AG04449 (cell line): ENCODE results near the gene EPHB2.
A peak's percentile ranks its signal among the peaks of the same experiment; 100 is the strongest.

Experiments used
- CTCF ChIA-PET: fragments of 350-600 bp; formaldehyde crosslinking; extraction: SDS; loops from one replicate; lab custom pipeline; 2021; ENCODE audit warnings: antibody characterized with exemption; lab: Yijun Ruan, JAX
- POLR2A ChIA-PET: fragments of 400-600, 350-600 bp; formaldehyde crosslinking; extraction: SDS; loops from one replicate; lab custom pipeline; 2020; ENCODE audit warnings: antibody characterized with exemption, inconsistent platforms; lab: Yijun Ruan, JAX
- DNase-seq: peaks from one replicate; pipeline ENCODE4 v3.0.0-alpha.2; 2010; ENCODE audit warnings: low read depth, low spot score
- H3K4me3 ChIP-seq: 2 replicates; pipeline ENCODE4 v1.5.1; 2011; ENCODE audit warnings: low read depth, mild to moderate bottlenecking, control low read depth, low read length
- CTCF ChIP-seq: IDR thresholded peaks from one replicate; pipeline ENCODE4 v1.5.1; 2011; ENCODE audit warnings: mild to moderate bottlenecking, moderate library complexity, low read length, control low read depth, inconsistent platforms; ENCODE audit not compliant: insufficient read depth; ENCODE audit errors: missing control alignments

Gene EPHB2

GRCh38 chr1:22687191-22687590 is 23.4 kb upstream of the EPHB2 start:
- DNase-seq: no peak
- no peak overlapping the region for H3K4me3 ChIP-seq
- ChIA-PET CTCF (interaction anchor here (0.8 to 6.6 kb wide), 6 partner anchors 13 to 250 kb away, joined by 3 to 48 read pairs (median 6); no protein-coding TSS in a partner anchor), POLR2A (no interaction called here)
- no peak for TF ChIP-seq CTCF

- no peak for TF ChIP-seq CTCF
- CTCF ChIA-PET: interaction anchor here (1.9 to 6.6 kb wide), 3 partner anchors 14 to 242 kb away, joined by 9 to 48 read pairs (median 16); no protein-coding TSS in a partner anchor
- POLR2A ChIA-PET: no interaction called here
- DNase-seq: no peak
- H3K4me3 ChIP-seq: no peak overlapping the region
Measured at GRCh38 chr1:22688466-22688865, 22.2 kb upstream of the EPHB2 start.

GRCh38 chr1:22689505-22689904 is 21.1 kb upstream of the EPHB2 start:
- ChIA-PET POLR2A (interaction anchor here (0.7 kb wide), 1 partner anchor 92 kb away, joined by 3 read pairs; no protein-coding TSS in a partner anchor), CTCF (interaction anchor here (0.6 to 4.4 kb wide), 3 partner anchors 14 to 227 kb away, joined by 3 to 38 read pairs (median 4); no protein-coding TSS in a partner anchor)
- no peak overlapping the region for H3K4me3 ChIP-seq
- no peak for TF ChIP-seq CTCF
- peak; percentile 61 for DNase-seq

- CTCF ChIA-PET: interaction anchor here (0.9 to 4.4 kb wide), 6 partner anchors 10 to 239 kb away, joined by 3 to 38 read pairs (median 6); no protein-coding TSS in a partner anchor
- TF ChIP-seq CTCF: no peak
- H3K4me3 ChIP-seq: no peak overlapping the region
- POLR2A ChIA-PET: no interaction called here
- no peak for DNase-seq
Measured at GRCh38 chr1:22691031-22691753, 19.4 kb upstream of the EPHB2 start.

- POLR2A ChIA-PET: no interaction called here
Measured at GRCh38 chr1:22694172-22694571, 16.5 kb upstream of the EPHB2 start.

More at GRCh38 chr1:22694172-22694571, 16.5 kb upstream of the EPHB2 start:
- CTCF ChIA-PET: interaction anchor here (0.9 to 2.9 kb wide), 2 partner anchors 10 to 236 kb away, joined by 3 to 26 read pairs; no protein-coding TSS in a partner anchor
- no peak overlapping the region for H3K4me3 ChIP-seq
- no peak for DNase-seq
- TF ChIP-seq CTCF: no peak
